Stimulated activated CD8-positive, alpha-beta memory T cell treated with anti-CD3 and anti-CD28 coated beads, Interleukin-4, amount 100 ng/mL, for 1 hour (primary cell): Measurements from ENCODE around the gene ANKRD16.
"Not testable (repeated sequence)": the region's sequence is repeated elsewhere in the genome, so short reads cannot be mapped to it uniquely, and the experiment has no call there.

Experiments
- DNase-seq, 2 donors: peaks; one replicate each; pipeline ENCODE4 v3.0.0-alpha.2; 2020; ENCODE audit warnings: low read depth in 2 of 2, low spot score in 1 of 2

The ANKRD16 gene

DNA sequence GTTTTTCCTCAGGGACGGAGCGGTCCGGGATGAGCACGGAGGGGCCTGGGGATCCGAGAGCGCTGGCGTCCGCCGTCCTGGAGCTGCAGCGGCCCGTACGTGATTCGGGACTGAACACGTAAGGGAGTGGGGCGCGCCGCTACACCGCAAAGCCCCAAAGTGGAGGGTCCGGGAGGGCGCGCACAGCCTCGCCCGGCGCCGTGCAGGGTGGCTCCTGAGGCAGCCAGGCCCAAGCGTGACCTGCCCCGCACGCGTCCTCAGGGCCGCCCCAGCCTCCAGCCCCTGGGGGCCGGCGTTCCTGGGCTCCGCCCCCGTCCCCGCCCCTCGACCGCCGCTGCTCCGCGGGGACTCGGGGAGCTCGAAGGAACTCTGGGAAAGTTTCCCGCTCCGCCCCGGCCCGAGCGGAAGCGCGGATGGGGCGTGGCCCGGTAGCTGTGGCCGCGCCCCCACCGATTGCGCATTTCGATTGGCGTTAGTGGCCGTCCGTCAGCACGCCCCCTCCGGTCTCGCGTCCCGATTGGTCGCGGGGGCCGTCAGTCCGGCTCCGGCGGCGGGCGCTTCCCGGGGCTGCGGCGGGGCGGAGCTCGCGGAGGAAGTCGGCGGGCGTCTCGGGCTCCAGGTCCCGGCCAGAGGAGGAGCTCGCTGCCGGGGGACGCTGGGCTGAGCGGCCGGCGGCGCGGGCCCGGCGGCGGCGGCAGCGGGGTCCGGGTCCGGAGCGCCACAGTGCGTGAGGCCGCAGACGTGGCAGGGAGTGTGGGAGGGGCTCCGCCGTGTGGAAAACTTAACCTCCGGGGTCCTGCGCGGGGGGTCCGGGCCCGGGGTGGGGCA lies at the start of gene ANKRD16, which contains the start of gene FBH1:
Gene ANKRD16 (minus strand): TSS at position 270 of the 828 bp plus-strand sequence. CDS start 539 bp downstream, outside the sequence.
Gene FBH1 (plus strand): TSS at position 620 of the 828 bp plus-strand sequence. CDS start 103 bp downstream, at position 723.
- DNase-seq = peak; percentile 91 to 95

DNA sequence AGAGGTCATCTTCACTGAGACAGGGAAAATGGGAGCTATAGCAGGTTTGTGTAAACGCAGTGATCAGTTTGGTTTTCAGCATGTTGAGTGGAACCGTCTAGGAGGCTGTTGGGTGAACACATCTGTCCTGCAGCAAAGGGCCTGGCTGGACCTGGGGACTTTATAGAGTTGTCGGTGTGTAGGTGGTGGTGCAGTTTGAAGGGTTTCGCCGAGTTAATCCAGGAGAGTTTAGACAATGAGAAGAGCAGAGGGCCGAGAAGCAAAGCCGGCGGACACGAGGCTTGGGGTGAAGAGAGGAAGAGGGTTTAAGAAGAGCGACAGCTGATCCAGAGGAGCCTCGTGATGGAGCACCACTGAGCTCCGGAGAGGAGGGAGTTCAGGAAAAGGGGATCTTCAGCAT lies 48.6 kb upstream of the ANKRD16 start:
- DNase-seq = no peak

DNA sequence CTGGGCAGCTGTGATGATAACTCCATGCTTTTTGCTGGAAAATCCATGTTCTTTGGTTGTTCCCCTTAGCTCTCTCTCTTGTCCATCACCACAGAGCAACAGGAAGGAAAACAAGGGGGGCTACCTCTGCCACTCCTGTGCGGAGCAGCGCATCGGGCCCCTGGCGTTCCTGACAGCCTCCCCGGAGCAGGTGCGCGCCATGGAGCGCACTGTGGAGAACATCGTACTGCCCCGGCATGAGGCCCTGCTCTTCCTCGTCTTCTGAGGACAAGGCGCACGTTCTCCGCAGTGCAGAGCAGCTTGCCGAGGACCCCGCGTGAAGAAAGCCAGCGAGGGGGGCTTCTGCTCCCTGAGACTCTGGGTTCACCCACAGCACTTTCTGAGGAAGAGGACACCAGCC lies 47.3 kb upstream of the ANKRD16 start:
- DNase-seq = no peak

DNA sequence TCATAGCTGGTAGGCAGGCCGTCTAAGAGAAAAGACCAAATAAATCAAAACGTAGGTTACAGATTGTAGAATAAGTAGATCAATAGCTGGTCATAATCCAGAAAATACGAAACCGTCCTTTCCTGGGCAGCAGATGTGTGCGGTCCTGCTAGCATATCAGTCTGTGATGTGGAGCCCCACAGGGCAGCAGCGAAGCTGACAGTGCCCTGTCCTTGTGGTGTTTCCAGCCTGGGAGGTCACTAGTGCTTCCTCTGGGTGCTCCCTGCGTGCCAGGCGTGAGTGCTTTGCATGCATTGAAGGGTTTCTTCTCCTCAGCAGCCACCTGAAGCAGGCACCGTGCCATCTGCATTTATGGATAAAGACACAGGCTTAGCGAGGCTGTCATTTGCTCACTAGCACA lies 45.9 kb upstream of the ANKRD16 start:
- no peak for DNase-seq

- DNase-seq = no peak
Observed at GRCh38 chr10:5933909-5934546, 44.3 kb upstream of the ANKRD16 start.

GRCh38 chr10:5932345-5932744 lies 42.7 kb upstream of the ANKRD16 start:
- no peak for DNase-seq

- no peak for DNase-seq
Observed at GRCh38 chr10:5930272-5930671, 40.6 kb upstream of the ANKRD16 start.

DNA sequence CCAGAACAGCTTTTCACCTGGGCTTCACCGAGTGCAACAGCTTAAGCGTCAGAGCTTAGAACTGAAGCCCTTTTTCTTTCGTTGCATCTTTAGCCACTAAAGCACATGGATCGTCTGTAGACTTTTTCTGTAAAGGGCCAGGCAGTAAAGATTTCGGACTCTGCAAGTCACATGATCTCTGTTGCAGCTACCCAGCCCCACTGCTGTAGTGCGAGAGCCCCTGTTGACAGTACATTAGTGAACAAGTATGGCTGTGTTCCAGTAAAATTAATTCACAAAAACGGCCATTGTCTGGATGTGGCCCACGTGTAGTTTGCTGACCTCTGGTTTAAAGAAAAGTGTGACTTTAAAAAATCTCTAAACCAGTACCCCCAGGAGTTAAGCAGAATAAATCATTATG lies 39.7 kb upstream of the ANKRD16 start:
- no peak for DNase-seq

GRCh38 chr10:5927306-5927705 lies 37.6 kb upstream of the ANKRD16 start:
- DNase-seq = no peak

DNA sequence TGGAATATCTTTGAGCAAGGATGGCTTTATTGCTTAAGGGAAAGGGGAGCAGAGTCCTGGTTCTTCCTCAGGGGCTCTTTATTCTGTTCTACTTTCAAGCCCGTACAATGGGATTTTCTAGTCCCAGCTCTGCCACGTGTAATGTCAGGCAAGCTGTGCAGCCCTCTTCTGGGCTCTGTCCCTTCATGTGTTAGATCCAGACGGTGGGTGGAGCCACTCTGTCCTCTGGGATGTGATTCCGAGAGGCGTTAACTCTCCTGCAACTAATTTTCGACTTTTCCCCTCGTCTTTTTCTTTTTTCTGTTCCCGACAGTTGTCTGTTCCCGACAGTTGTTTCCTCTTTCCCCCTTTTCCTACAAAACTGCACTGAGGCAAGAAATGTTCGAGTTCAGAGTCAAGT lies 35.2 kb upstream of the ANKRD16 start:
- DNase-seq = no peak

GRCh38 chr10:5921746-5922145 lies 32.1 kb upstream of the ANKRD16 start:
- DNase-seq = no peak

DNA sequence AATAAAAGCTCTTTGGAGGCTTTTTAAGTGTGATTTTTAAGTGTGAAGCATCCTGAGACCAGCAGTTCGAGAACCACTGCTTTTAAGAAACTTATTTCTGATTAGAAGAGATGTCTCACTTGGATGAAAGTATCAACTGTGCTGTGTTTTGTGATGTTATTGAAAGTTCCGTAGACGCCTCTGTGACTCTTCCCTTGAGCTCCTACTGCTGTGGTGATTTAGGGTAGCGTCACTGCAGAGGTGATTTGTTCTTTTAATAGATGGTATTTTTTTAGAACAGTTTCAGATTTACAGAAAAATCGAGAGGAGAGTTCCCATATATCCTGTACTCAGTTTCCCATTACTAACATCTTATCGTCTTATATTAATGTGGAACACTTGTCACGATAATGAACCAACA lies 29.9 kb upstream of the ANKRD16 start:
- no peak for DNase-seq

- DNase-seq = no peak
Observed at GRCh38 chr10:5918763-5919162, 29.1 kb upstream of the ANKRD16 start.

DNA sequence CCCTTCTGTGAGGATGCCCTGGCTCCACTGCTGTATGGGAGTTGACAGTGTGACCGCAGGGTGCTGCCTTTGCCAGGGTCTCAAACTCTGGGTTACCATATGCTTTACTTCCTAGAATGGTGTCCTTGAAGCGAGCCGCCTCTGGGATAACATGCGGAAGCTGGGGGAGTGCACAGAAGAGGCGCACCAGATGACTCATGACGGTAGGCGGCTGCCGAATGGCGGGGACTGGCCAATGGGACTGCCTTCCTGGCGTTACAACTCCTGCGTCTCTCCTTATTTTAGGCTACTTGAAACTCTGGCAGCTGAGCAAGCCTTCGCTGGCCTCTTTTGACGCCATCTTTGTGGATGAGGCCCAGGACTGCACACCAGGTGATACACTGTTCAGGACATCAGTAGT lies 27.6 kb upstream of the ANKRD16 start:
- no peak for DNase-seq

GRCh38 chr10:5915451-5915850 lies 25.8 kb upstream of the ANKRD16 start:
- DNase-seq = no peak

DNA sequence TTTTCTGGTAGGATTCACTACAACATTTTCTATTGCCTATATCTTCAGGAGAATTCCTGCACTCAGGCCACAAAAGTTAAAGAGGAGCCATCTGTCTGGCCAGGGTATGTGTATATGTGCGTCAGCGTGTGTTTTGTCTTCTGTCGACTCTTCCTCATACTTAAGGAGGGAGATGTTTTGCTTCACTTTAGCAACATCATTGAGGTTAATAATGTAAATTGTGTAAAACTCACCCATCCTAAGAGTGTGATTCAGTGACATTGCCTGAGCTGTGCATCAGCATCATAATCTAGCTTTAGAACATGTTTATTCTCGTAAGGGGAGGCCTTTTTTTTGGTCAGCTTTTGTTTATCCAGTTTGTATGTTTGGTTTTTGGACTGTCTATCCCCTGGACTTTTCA lies 24.0 kb upstream of the ANKRD16 start:
- DNase-seq = no peak

GRCh38 chr10:5911670-5912069 lies 22.0 kb upstream of the ANKRD16 start:
- DNase-seq = no peak

DNA sequence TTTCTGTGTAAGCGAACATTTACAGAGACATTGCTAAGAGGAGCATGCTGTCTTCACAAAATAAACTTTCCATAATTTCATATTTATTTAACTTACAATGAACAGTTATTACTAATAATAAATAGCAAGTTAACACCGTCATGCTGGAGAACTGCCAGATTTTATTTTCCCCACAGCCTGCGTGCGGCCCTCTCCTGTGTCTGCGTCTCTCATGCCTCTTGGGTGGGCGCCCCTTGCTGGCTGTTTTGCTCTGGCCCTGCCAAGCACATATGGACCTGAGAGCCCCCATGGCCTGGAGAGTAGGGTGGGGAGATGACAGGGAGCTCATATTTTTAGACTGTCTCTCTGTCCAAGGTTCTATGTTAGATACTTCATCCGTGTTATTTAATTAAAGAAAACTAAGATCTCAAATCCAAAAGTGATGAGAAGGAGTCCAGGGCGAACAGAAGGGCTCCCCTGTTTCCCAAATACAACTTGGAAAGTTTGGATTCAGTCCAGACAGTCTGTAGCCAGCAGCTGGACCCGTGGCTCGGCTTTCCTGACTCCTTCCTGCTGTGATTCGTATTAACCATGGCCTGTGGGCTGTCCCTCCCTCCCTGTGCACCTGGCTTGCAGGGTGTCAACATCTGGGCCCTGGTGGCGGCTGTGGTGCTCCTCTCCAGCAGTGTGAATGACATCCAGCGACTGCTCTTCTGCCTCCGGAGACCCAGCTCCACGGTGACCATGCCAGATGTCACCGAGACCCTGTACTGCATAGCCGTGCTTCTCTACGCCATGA lies 20.8 kb upstream of the ANKRD16 start:
- no peak for DNase-seq

DNA sequence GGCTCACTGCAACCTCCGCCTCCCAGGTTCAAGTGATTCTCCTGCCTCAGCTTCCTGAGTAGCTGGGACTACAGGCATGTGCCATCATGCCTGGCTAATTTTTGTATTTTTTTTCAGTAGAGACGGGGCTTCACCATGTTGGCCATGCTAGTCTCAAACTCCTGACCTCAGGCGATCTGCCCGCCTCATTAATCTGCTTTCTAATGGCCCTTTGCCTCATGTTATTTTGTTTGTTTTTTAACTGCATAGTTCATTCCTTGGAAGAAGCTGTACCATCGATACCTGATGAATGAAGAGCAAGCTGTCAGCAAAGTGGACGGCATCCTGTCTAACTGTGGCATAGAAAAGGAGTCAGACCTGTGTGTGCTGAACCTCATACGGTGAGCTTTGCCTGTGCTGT lies 19.0 kb upstream of the ANKRD16 start:
- DNase-seq = not testable (repeated sequence)

GRCh38 chr10:5906651-5907050 lies 17.0 kb upstream of the ANKRD16 start:
- DNase-seq = no peak

DNA sequence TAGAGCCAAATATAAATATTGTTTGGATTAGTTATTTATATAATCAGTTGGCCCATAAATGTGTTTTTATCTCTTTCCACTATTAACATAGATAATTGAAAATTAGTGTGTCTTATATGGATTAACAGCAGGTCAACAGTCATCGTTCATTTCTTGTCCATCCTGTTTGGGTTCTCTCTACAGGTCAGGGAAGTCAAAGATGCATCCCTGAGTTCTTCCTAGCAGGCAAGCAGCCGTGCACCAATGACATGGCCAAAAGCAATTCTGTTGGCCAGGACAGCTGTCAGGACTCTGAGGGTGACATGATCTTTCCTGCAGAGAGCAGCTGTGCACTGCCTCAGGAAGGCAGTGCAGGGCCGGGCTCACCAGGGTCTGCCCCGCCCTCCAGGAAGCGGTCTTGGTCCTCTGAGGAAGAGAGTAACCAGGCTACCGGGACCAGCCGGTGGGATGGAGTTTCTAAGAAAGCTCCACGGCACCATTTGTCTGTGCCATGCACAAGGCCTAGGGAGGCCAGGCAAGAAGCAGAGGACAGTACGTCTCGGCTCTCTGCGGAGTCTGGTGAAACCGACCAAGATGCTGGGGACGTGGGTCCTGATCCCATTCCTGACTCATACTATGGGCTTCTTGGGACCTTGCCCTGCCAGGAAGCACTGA lies 16.3 kb upstream of the ANKRD16 start:
- no peak for DNase-seq
